Measurements from ENCODE around the gene DLX1. TPM values are rescaled to one million over a fixed set of nuclear protein-coding genes. Genes with fewer than 3 reads are reported as not detected.

The DLX1 gene
- total RNA-seq, 6 experiments from 2014 or later, result 8.2 to 13.9 (median 9.2) TPM

DNA sequence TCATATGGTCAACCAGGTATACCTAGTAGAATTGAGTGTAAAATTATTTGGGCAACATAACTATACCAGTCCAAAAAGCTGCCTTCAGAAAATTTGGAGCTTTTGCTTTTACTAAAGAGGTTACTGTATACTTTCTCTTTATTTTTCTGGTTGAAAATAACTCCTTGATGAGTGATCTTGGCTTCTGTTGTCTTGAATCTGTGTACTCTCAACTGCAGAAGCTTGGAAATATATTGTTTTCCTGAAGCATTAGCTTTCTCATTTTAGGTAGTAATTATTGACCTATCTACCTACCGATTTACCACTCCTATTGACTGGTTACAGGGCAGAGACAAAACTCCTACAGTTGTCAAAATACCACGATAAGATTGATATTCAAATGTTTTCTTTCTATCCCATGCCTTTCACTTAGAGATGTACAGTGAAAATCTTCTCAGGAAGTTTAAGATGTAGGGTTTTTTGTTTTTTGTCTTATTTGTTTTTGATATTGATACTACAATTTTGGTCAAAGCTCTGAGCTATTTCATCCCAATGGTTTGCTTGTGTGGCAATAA lies 35.7 kb upstream of the DLX1 start:
- Mint-ChIP-seq H3K9me3 (no peaks in the 10 kb centered on the region), H3K27me3 (ENCODE audit: insufficient read depth) (no peaks in the 10 kb centered on the region), H3K4me1 (ENCODE audit: low read depth) (peaks cover 16% of the 10 kb centered on the region), H3K27ac (no peak overlapping the region), H3K4me3 (no peak overlapping the region), H3K36me3 (ENCODE audit: low read depth) (no peaks in the 10 kb centered on the region)
- DNase-seq, result no peak
- TF ChIP-seq, protein P1, sequence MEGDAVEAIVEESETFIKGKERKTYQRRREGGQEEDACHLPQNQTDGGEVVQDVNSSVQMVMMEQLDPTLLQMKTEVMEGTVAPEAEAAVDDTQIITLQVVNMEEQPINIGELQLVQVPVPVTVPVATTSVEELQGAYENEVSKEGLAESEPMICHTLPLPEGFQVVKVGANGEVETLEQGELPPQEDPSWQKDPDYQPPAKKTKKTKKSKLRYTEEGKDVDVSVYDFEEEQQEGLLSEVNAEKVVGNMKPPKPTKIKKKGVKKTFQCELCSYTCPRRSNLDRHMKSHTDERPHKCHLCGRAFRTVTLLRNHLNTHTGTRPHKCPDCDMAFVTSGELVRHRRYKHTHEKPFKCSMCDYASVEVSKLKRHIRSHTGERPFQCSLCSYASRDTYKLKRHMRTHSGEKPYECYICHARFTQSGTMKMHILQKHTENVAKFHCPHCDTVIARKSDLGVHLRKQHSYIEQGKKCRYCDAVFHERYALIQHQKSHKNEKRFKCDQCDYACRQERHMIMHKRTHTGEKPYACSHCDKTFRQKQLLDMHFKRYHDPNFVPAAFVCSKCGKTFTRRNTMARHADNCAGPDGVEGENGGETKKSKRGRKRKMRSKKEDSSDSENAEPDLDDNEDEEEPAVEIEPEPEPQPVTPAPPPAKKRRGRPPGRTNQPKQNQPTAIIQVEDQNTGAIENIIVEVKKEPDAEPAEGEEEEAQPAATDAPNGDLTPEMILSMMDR (IDR thresholded peaks at IDR 0.05), result no peak

DNA sequence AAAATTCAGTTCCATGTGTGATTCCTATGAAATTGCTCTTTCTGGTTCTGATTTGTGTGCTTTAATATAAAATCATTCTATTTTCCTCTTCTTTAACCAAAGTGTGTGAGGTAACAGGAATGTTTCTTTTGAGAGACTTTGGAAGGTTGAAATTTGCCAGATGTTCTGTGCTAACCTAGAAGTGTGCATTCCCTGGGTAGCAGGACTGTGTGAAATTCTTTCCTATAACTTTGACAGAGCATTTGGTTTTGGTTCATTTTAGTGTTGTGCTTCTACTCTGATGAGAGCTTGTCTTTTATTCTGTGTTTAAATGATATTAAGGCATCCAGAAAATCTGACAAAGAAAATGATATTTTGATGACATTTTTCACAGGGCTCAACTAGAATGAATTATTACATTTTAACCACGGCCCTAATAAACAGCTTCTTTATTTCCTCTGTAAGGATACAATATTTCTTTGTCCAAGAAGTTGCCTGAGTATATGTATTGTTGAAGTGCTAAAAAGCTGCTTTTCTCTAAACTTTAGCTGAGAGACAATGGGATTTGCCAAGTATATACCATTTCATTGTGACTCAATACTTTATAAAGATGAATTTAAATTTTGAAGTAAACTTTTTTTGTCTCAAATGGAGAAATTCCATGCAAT lies 34.7 kb upstream of the DLX1 start:
- H3K27me3 Mint-ChIP-seq (ENCODE audit: insufficient read depth), result no peaks in the 10 kb centered on the region
- no peaks in the 10 kb centered on the region for H3K9me3 Mint-ChIP-seq
- H3K36me3 Mint-ChIP-seq (ENCODE audit: low read depth), result no peaks in the 10 kb centered on the region
- no peak for DNase-seq
- peaks cover 16% of the 10 kb centered on the region for H3K4me1 Mint-ChIP-seq (ENCODE audit: low read depth)
- TF ChIP-seq, protein P1 (IDR thresholded peaks at IDR 0.05), result no peak
- H3K27ac Mint-ChIP-seq, result no peak overlapping the region
- H3K4me3 Mint-ChIP-seq, result no peak overlapping the region

DNA sequence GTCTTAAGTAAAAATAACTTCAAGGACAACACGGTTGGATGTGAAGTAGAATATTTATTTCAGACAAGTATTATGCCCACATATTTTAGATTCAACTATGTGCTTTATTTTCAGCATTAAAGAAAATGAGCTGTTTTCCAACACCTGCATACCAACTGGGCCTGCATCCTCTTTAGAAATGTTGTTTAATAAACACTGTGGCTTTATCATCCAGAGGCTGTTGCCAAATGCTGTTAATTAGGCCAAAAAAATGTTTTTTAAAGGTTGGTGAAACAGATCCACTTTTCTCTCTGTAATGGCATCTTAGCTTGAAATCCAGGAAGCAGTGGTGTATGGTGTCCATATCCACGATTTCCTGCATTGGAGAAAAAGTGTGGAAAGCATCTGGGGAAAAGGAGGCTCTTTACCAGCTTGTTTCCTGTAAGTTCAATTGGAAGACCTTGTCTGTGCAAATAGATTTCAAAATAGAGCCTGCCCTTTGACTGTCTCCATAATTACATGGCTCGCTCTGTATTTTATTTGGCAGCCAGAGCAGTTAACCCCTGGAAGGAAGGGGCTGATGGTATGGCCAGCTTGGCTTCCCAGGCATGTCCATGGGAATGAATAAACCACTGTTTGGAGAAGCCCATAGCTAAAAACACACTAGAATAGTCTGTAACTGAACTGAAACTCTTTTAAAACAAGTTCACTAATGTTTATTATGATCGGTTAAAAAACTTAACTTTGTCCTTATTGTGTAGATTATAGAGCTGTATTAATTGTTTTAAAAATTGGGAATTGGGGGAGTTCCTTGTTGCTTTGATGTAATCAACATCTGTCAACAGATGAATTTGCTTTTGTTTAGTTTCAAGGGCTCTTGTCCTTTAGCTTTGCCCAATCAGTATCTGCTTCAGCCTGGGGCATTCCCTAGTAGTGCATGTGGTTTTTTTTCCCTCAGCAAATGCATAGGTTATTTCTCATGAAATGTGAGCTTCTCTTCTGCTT lies 33.0 kb upstream of the DLX1 start:
- Mint-ChIP-seq H3K9me3 (no peaks in the 10 kb centered on the region), H3K27ac (peak overlapping the region; percentile 25; the same call in 1 of the 2 replicates), H3K36me3 (ENCODE audit: low read depth) (no peaks in the 10 kb centered on the region), H3K4me1 (ENCODE audit: low read depth) (peaks cover 12% of the 10 kb centered on the region), H3K4me3 (peak overlapping the region; percentile 21; the same call in 1 of the 2 replicates), H3K27me3 (ENCODE audit: insufficient read depth) (no peaks in the 10 kb centered on the region)
- DNase-seq, result no peak
- TF ChIP-seq, protein P1 (IDR thresholded peaks at IDR 0.05), result no peak

DNA sequence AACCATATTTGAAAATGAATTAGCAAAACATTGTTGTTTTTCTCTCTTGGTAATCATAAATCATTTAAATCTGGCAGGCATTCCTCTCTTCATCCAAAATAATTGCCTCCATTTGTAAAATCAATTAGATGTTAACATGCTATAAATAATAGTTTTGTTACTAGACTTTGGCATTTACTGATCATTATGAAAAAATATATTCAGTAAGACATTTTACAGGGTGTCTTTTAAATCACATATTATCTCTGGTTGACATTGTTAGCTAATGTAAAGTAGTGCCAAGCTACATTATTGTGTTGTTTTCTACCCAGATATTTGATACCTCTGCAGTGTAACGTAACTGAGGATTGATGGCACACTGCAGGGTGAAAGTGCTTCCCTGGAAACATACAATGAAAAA lies 31.8 kb upstream of the DLX1 start:
- H3K27ac Mint-ChIP-seq, result no peak overlapping the region

DNA sequence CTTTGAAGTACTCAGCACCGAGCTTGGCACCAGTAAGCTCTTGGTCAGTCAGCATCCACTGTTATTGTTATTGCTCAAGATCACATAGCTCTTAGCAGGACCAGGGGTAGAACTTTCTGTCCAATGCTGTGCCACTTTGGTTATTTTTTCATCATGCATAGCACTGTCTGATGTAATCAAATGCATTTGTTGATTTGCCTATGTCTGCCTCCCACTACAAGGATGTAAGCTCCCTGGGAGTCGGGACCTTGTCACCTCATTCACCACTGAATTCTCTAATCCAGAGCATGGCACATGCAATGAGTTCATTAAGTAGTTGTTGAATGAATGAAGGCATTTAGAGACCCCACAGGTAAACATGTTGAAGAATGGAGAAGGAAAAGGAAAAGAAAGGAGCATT lies 29.0 kb upstream of the DLX1 start:
- no peak overlapping the region for H3K4me3 Mint-ChIP-seq
- no peaks in the 10 kb centered on the region for H3K36me3 Mint-ChIP-seq (ENCODE audit: low read depth)
- H3K27me3 Mint-ChIP-seq (ENCODE audit: insufficient read depth), result no peaks in the 10 kb centered on the region
- H3K4me1 Mint-ChIP-seq (ENCODE audit: low read depth), result peaks cover 12% of the 10 kb centered on the region
- DNase-seq, result no peak
- H3K27ac Mint-ChIP-seq, result no peak overlapping the region
- no peaks in the 10 kb centered on the region for H3K9me3 Mint-ChIP-seq
- TF ChIP-seq, protein P1 (IDR thresholded peaks at IDR 0.05), result no peak

More for the DNA sequence above, 31.8 kb upstream of the DLX1 start:
- no peaks in the 10 kb centered on the region for H3K36me3 Mint-ChIP-seq (ENCODE audit: low read depth)
- no peak for DNase-seq
- H3K4me1 Mint-ChIP-seq (ENCODE audit: low read depth), result peaks cover 12% of the 10 kb centered on the region
- TF ChIP-seq, protein P1 (IDR thresholded peaks at IDR 0.05), result no peak
- no peaks in the 10 kb centered on the region for H3K27me3 Mint-ChIP-seq (ENCODE audit: insufficient read depth)
- no peak overlapping the region for H3K4me3 Mint-ChIP-seq
- H3K9me3 Mint-ChIP-seq, result no peaks in the 10 kb centered on the region
